Pancreas (tissue), 10 donors: ENCODE data around the gene SERGEF. TPM values are rescaled to one million over a fixed set of nuclear protein-coding genes. Genes with fewer than 3 reads are reported as not detected.

Experiments used
- ATAC-seq, 4 donors: fragments of 200-7000 bp; cut with Tn5 transposase; one replicate each; pipeline versions ENCODE4 v1.8.0 to v1.9.1; 2020; ENCODE audit warnings: mild to moderate bottlenecking in 4 of 4, moderate library complexity in 4 of 4
- DNase-seq, 6 donors: peaks; one replicate each; pipeline ENCODE4 v3.0.0-alpha.2; 2020
- FAIRE-seq: peaks from 2 replicates; lab custom pipeline; 2012; peaks lifted over from hg19 to GRCh38; lab: Jason Lieb, UNC
- H3K27ac ChIP-seq, 4 donors: fragments of 200-600 bp; sonication (generic); 1 replicate in 3 of 4; 2 replicates in 1 of 4; pipeline versions ENCODE4 v1.5.0 to v1.8.0; 2020
- H3K27me3 ChIP-seq, 4 donors: fragments of 200-600 bp; one replicate each; pipeline ENCODE4 v1.8.0; 2021
- H3K36me3 ChIP-seq, 3 donors: fragments of 200-600 bp; sonication (generic) in 1 of 3; one replicate each; pipeline versions ENCODE4 v1.5.0 to v1.8.0; 2020 to 2021
- H3K4me1 ChIP-seq, 3 donors: fragments of 200-600 bp; one replicate each; pipeline ENCODE4 v1.8.0; 2021
- H3K4me3 ChIP-seq, 4 donors: fragments of 200-600 bp; sonication (generic) in 2 of 4; one replicate each; pipeline versions ENCODE4 v1.5.0 to v1.8.0; 2020 to 2021
- H3K9me3 ChIP-seq, 4 donors: fragments of 200-600 bp; one replicate each; pipeline ENCODE4 v1.8.0; 2021
- CTCF ChIP-seq, 4 donors: fragments of 200-600 bp; sonication (generic) in 3 of 4; IDR thresholded peaks; one replicate each; pipeline versions ENCODE4 v1.5.0 to v1.8.0; 2021; ENCODE audit warnings: antibody characterized with exemption in 4 of 4
- WGBS, 2 donors: extraction: QIAGEN DNeasy Blood & Tissue Kit; methylation state at CpG; one replicate each; pipeline ENCODE4 v1.1.7; 2013; 5-methylcytosine and 5-hydroxymethylcytosine counted together
- intact Hi-C, 3 donors: fragments of 100-400 bp; cut with DNase I; formaldehyde crosslinking; loops; one replicate each; pipeline versions ENCODE4 v1.11.1 to v1.14.2; 2022
- polyA plus RNA-seq, 2 donors: library from polyadenylated mRNA; stranded (reverse); fragments of 200-250 nt; gene quantifications; one replicate each; pipeline ENCODE4 v1.2.3, GENCODE V29; 2013
- total RNA-seq, 6 donors: library from RNA; stranded (reverse); fragmentation: NEBNext Ultra II Directional in 4 of 6; extraction: Animal tissue kit (Norgen Biotek cat#: 25700) in 4 of 6; gene quantifications; one replicate each; pipeline versions ENCODE4 v1.2.1 to v1.2.4, GENCODE V29; 2021 to 2023
- donor health status: healthy with polysubstance abuse.
- donor health status: DM: no; HTN: no; CAD: no; lungs with moderate emphysema.
- donor health status: DM: no; HTN: no; CAD: no.
- donor health status: control.
- donor health status: control.
- donor health status: Bipolar disorder and iron deficiency.
- donor health status: DM: yes; HTN: yes; CAD: no.
- donor health status: DM: no; HTN: no; CAD: no.
- donor health status: DM: no; HTN: no; CAD: no.
- donor health status: DM: yes; HTN: yes; CAD: no.

SERGEF gene
- total and polyA plus RNA-seq, 8 donors = 17.8 to 101 (median 24.5) TPM

DNA sequence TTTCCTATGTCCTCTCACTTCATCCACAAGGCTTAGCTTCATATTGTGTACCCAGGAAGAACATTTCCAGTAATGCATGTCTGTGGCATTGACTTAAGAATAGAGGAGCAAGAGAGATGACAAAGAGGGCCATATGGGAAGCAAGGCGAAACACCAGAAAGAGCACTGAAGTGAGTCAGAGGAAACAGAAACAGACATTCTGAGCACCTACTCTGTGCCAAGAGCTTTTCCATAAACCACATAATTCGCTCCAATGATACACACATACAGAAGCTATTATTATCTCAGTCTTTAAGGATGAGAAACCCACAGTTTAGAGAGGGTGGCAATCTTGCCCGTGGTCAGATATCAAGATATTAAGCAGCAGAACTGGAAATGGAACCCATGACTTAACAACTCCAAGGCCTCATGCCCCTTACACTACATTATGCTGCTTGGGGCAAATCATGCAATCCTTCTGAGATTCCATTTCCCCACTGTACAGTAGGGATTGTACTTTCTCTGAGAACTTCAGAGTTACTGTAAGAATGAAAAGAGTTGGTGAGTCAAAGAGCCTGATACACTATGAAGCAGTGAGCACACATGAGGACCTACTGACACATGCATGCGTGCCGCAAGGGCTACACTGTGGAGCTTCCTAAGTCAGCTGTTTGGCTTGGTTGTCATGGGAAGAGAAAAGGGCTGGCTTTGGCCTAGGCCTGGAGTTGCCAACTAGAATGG, 151.7 kb downstream of the SERGEF start:
- H3K9me3 ChIP-seq = no peaks in the 10 kb centered on the region
- ATAC-seq (no peak), FAIRE-seq (no peak), DNase-seq (no peak)
- no peak overlapping the region for H3K4me3 ChIP-seq
- H3K27me3 ChIP-seq = no peaks in the 10 kb centered on the region
- H3K36me3 ChIP-seq = no peaks in the 10 kb centered on the region
- TF ChIP-seq CTCF (IDR thresholded peaks at IDR 0.05) = no peak
- WGBS, 2 donors = 96 to 97% methylated on average over 5 of the region's 5 CpGs
- no peaks in the 10 kb centered on the region for H3K4me1 ChIP-seq
- intact Hi-C loops = no loop called here
- no peak overlapping the region for H3K27ac ChIP-seq

DNA sequence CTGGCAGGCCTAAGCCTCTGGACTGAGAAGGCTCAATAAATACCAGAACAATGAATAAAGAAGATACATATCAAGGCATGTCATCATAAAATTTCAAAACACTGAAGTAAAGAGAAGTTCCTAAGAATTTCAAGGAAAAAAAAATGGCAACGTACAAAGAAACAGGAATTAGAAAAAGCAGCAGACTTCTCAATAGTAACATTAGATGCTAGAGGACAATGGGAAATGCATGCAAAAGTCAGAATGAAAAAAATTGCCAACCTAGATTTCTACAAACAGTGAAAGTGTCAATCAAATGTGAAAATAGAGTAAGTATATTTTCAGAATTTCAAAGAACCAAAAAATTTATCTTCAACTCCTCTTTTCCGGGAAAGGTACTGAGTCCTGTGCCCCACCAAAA, 153.3 kb downstream of the SERGEF start:
- intact Hi-C loops = no loop called here
- ATAC-seq = no peak
- no peak for FAIRE-seq
- no peaks in the 10 kb centered on the region for H3K4me1 ChIP-seq
- 93 to 97% methylated on average over 2 of the region's 2 CpGs for WGBS, 2 donors
- TF ChIP-seq CTCF (IDR thresholded peaks at IDR 0.05) = no peak
- no peak overlapping the region for H3K27ac ChIP-seq
- H3K9me3 ChIP-seq = no peaks in the 10 kb centered on the region
- H3K36me3 ChIP-seq = no peaks in the 10 kb centered on the region
- H3K27me3 ChIP-seq = no peaks in the 10 kb centered on the region
- no peak overlapping the region for H3K4me3 ChIP-seq
- DNase-seq = no peak

DNA sequence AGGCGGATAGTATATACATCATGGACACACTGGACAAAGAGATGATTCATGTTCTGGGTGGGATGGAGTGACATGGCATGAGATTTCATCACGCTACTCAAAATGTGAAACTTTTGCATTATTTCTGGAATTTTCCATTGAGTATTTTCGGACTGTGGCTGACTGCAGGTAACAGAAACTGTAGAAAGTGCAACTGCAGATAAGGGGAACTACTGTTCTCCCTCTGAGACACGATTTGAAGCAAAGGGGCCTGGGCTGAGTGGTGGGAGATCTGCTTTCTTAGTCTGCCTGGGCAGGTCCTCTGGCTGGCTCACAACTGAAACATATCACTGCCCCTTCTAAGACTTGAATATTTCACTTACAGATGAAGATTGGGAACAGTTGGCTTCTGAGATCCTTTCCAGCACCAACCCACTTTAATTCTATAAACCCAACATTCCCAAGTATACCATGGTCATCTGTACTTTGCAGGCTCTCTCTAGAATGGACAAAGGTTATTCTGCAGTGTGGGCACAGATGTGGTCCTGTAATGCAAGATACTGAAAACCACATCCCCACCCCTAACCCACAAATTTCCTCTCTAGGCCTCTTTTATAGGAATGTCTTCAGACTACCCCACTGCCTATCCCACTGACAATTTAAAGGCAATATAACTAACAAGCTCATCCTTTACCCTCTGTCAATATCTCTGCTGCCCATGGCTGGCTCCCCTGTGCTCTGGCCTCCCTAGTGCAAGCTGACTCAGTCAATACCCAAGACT, 157.1 kb downstream of the SERGEF start:
- no peak for TF ChIP-seq CTCF (IDR thresholded peaks at IDR 0.05)
- DNase-seq = no peak
- 91% methylated on average over 4 of the region's 4 CpGs for whole genome bisulfite sequencing, 2 donors
- Histone ChIP-seq H3K4me1 (no peaks in the 10 kb centered on the region), H3K27me3 (no peaks in the 10 kb centered on the region), H3K27ac (no peak overlapping the region), H3K36me3 (no peaks in the 10 kb centered on the region), H3K4me3 (no peak overlapping the region), H3K9me3 (no peaks in the 10 kb centered on the region)
- intact Hi-C loops = no loop called here
- FAIRE-seq = no peak
- no peak for ATAC-seq

DNA sequence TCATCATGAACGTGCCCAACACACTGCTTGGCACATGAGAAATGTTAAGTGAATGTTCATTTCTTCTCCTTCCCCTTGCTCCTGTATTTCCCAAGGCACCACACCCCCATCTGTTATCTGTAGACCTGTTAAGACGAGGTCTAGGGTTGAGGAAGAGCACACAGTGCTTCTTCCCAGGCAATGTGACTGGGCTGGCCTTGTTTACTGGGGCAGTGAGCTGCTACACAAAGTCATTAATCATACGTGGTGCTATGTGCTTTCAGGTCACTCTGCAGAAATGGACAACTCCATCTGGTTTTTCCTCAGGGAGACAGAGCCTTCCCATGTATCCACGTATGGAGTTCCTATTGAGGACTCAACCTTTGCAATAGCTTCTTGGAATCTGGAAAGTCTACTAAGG, 159.6 kb downstream of the SERGEF start:
- no peak for ATAC-seq
- Histone ChIP-seq H3K36me3 (no peaks in the 10 kb centered on the region), H3K27me3 (no peaks in the 10 kb centered on the region), H3K4me3 (no peak overlapping the region), H3K27ac (no peak overlapping the region), H3K9me3 (no peaks in the 10 kb centered on the region), H3K4me1 (no peaks in the 10 kb centered on the region)
- 73 to 74% methylated on average over 4 of the region's 4 CpGs for WGBS, 2 donors
- no peak for DNase-seq
- TF ChIP-seq CTCF (IDR thresholded peaks at IDR 0.05) = no peak
- intact Hi-C loops = no loop called here
- FAIRE-seq = no peak

DNA sequence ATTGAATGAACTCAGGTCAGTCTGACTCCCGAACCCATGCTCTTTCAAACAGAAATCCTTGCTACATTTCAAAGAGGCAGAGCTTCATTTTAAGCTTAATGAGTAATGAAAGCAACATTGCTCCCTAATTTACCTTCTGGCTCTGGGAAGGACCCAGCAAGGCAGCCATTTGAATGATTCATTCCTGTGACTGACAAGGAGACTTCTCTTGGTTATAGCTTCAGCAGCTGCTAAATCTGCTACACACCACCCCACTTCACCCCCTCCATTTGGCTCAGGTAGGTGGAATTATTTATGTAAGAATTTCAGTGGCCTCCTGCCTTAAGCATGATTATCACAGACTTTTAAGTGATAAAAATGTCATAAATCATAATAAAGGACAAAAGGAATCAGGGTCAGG, 160.6 kb downstream of the SERGEF start:
- no peaks in the 10 kb centered on the region for H3K27me3 ChIP-seq
- FAIRE-seq = no peak
- no peak overlapping the region for H3K4me3 ChIP-seq
- no peak overlapping the region for H3K27ac ChIP-seq
- no peak for DNase-seq
- no peak for TF ChIP-seq CTCF (IDR thresholded peaks at IDR 0.05)
- ATAC-seq = no peak
- intact Hi-C loops = no loop called here
- no peaks in the 10 kb centered on the region for H3K9me3 ChIP-seq
- 78 to 95% methylated on average over 1 of the region's 1 CpG for WGBS, 2 donors
- no peaks in the 10 kb centered on the region for H3K36me3 ChIP-seq
- H3K4me1 ChIP-seq = no peaks in the 10 kb centered on the region
